LNCaP clone FGC (cell line): Measurements from ENCODE around the gene CCDC159.
"Not testable (repeated sequence)": the region's sequence is repeated elsewhere in the genome, so short reads cannot be mapped to it uniquely, and the experiment has no call there.

Experiments
- DNase-seq: peaks from one replicate; pipeline ENCODE4 v3.0.0-alpha.2; 2011; ENCODE audit warnings: low read depth
- H3K4me3 ChIP-seq: 2 replicates; pipeline ENCODE4 v1.5.1; 2011; ENCODE audit warnings: mild to moderate bottlenecking, low read depth, low read length, control low read depth
- CTCF ChIP-seq: IDR thresholded peaks from 2 replicates; pipeline ENCODE4 v1.5.1; 2012; ENCODE audit warnings: mild to moderate bottlenecking; ENCODE audit not compliant: control insufficient read depth, insufficient read depth; ENCODE audit errors: extremely low read depth

The CCDC159 gene

DNA sequence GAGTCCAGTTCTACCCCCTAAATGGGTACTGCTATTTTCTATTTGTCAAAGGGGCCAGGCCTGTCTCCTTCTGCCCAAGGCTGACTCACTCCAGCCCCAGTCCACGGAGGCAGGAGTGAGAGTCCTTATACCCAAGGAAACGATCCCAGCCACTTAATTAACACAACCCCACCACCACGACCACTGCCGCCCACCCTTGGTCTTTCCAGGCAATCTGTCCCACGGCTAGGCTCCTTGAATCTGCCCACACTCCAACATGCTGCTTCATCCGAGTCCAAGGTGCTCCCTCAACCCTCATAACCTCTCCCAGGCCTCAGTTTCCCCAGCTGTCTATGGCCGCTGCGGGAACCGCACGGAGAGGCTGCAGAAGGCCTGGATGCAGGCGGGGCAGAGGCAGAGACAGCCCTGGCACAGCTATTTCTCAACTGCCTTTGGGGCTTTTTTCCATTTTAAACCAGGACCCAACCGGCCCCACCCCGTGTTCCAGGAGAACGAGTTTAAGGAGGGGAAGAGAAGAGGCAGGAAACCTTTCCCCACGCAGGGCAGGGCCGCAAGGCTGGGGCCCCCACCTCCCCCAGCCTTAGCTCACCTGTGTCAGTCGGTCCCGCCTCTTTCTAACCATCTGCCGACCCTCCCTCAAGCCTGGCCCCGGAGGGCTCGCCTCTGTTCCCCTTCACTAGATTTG is 7.6 kb upstream of the CCDC159 start:
- peak overlapping the region; percentile 79 for H3K4me3 ChIP-seq
- no peak for TF ChIP-seq CTCF
- DNase-seq, result no peak

DNA sequence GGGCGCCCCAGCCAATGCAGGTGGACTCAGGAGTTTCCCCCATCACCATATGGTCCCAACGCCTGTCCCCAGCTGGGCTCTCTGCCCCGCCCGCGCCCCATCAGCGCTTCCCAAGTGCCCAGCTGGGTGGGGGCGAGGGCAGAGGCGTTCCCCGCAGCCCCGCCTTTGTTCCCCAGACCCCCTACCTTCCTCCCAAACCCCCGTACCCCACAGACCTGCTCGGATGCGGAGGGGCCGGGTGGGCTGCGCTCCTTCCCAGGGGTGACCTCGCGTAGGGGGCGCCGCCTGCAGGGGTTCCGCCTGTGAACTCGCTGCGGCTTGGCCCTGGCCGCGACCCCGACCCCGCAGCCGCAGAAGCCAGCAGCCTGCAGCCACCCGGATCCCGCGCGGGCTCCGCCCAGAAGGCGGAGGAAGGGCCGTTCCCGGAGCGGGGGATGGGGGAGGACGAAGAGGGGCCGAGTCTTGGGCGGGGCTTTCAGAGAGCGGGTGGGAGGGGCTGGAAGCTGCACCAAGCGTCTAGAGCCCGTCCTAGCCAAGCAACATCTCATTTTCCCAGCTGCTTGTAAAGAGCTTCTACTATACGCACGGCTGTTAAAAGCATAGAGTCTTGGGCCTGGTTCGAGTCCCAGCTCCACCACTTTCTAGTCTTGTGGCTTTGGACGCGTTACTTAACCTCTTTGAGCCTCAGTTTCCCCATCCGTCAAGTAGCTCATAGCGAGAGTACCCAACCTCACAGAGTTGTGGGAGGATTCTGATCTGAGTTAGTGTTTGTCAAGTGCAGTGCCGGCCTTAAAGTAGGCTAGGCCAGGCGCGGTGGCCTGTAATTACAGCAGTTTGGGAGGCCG is 6.8 kb upstream of the CCDC159 start, which contains the start of gene RAB3D:
TSS of gene RAB3D (minus strand) at position 404 of the 845 bp plus-strand sequence. CDS start 2,258 bp downstream, outside the sequence.
- TF ChIP-seq CTCF, result no peak
- DNase-seq, result peak; percentile 87
- peak within 1 kb of the TSS; percentile 79 for H3K4me3 ChIP-seq

- peak overlapping the region; percentile 79; the same call in 1 of the 2 replicates for H3K4me3 ChIP-seq
- DNase-seq, result not testable (repeated sequence)
Measured at GRCh38 chr19:11340099-11340467, 6.2 kb upstream of the CCDC159 start.

GRCh38 chr19:11342429-11342828 is 3.9 kb upstream of the CCDC159 start:
- TF ChIP-seq CTCF, result no peak
- no peak overlapping the region for H3K4me3 ChIP-seq
- DNase-seq, result no peak

GRCh38 chr19:11345122-11345803 is 1.1 kb upstream of the CCDC159 start:
- no peak for DNase-seq
- no peak for TF ChIP-seq CTCF

GRCh38 chr19:11347546-11348039 is 1.3 kb downstream of the CCDC159 start:
- no peak for TF ChIP-seq CTCF
- no peak overlapping the region for H3K4me3 ChIP-seq
- no peak for DNase-seq

More at GRCh38 chr19:11345122-11345803, 1.1 kb upstream of the CCDC159 start:
- peak overlapping the region; percentile 89 for H3K4me3 ChIP-seq

DNA sequence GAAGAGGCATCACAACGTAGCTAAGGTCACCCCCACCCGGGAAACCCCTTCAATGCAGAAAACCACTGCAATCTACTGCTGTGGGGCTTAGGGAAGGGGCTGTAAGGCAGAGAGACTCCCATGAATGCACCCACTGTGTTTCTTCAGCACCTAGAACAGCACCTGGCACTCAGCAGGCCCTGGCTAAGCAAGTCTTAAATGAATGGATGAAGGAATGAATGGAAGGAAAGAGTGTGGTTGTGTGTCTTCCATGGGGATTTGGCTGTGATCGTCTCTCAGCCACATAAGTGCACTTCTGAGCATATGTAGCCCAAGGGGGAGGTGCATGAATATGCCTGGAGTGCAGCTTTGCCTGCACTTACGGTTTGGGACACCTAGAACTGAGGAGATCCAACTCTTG is 2.9 kb downstream of the CCDC159 start:
- no peak overlapping the region for H3K4me3 ChIP-seq
- no peak for TF ChIP-seq CTCF
- no peak for DNase-seq

- not testable (repeated sequence) for DNase-seq
Measured at GRCh38 chr19:11354102-11354501, 7.8 kb downstream of the CCDC159 start.

More at GRCh38 chr19:11354102-11354501, 7.8 kb downstream of the CCDC159 start:
- not testable (repeated sequence) for H3K4me3 ChIP-seq
